ENCODE results near the gene DPYD.

Gene DPYD

DNA sequence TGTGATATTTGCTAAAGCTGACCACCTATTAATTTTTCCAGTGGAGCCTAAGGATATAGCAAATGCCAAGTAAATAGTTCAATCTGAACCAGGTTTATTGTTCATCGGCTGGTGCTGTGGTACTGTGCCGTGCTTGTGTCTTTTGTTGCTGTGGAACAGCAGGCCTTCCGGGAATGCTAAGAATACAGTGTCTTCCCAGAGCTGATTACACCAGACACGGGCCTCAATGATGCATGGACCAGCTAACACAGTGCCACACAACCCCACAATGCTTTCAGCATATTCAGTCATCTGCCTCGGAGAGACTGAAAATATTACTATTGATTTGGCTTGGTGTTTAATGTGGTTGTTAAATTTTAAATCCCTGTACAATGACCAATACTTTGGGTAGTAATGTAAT is 783.8 kb downstream of the DPYD start:
- H3K9ac ChIP-seq (ENCODE audit: low read length): no peak overlapping the region
- H3F3A ChIP-seq (ENCODE audit: insufficient read depth): no peaks in the 10 kb centered on the region
- no peaks in the 10 kb centered on the region for H3K9me2 ChIP-seq (replicated peaks; ENCODE audit: insufficient read depth, low read length)
- no peak overlapping the region for H2AFZ ChIP-seq (ENCODE audit: low read depth, low read length, severe bottlenecking)
- no peaks in the 10 kb centered on the region for H3K9me3 ChIP-seq (ENCODE audit: insufficient read depth, low read length)
- H3K4me3 ChIP-seq (ENCODE audit: insufficient read depth, low read length, poor library complexity, severe bottlenecking): no peak overlapping the region
- H3K27me3 ChIP-seq (ENCODE audit: low read length): no peaks in the 10 kb centered on the region
- H3K79me2 ChIP-seq (ENCODE audit: insufficient read depth, low read length): no peaks in the 10 kb centered on the region
- no peaks in the 10 kb centered on the region for H3K36me3 ChIP-seq (ENCODE audit: low read length)
- no peaks in the 10 kb centered on the region for H4K20me1 ChIP-seq (ENCODE audit: low read depth, low read length)
- H3K27ac ChIP-seq (ENCODE audit: low read depth, low read length): no peak overlapping the region
- no peak for TF ChIP-seq EZH2phosphoT487 (conservative IDR thresholded peaks at IDR 0.05; ENCODE audit: low read length)
- TF ChIP-seq, protein P1, sequence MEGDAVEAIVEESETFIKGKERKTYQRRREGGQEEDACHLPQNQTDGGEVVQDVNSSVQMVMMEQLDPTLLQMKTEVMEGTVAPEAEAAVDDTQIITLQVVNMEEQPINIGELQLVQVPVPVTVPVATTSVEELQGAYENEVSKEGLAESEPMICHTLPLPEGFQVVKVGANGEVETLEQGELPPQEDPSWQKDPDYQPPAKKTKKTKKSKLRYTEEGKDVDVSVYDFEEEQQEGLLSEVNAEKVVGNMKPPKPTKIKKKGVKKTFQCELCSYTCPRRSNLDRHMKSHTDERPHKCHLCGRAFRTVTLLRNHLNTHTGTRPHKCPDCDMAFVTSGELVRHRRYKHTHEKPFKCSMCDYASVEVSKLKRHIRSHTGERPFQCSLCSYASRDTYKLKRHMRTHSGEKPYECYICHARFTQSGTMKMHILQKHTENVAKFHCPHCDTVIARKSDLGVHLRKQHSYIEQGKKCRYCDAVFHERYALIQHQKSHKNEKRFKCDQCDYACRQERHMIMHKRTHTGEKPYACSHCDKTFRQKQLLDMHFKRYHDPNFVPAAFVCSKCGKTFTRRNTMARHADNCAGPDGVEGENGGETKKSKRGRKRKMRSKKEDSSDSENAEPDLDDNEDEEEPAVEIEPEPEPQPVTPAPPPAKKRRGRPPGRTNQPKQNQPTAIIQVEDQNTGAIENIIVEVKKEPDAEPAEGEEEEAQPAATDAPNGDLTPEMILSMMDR (IDR thresholded peaks at IDR 0.05; ENCODE audit: insufficient read depth, low read length, poor library complexity, severe bottlenecking): no peak
- H3K4me2 ChIP-seq (ENCODE audit: low read depth, low read length, poor library complexity, severe bottlenecking): no peak overlapping the region

DNA sequence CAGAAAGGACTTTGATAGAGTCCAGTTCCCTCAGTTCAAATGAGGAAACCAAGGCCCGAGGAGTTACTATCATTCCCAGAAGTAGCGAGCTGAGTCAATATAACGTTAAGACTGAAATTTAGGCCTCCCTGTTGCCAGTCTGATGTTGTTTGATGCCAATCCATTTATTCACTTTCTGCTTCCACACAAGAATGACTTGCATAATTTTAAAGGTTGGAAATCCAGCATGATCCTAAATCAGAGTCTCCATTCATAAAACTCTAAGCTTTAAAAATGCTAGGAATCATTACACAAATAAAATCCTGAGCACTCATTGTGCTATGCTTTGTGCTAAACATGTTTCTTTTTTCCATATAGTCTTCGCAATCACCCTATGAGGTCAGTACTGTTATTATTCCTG is 784.9 kb downstream of the DPYD start:
- no peak overlapping the region for H3K9ac ChIP-seq (ENCODE audit: low read length)
- H3K9me2 ChIP-seq (replicated peaks; ENCODE audit: insufficient read depth, low read length): no peaks in the 10 kb centered on the region
- H3K36me3 ChIP-seq (ENCODE audit: low read length): no peaks in the 10 kb centered on the region
- no peak overlapping the region for H3K4me2 ChIP-seq (ENCODE audit: low read depth, low read length, poor library complexity, severe bottlenecking)
- no peak overlapping the region for H3K4me3 ChIP-seq (ENCODE audit: insufficient read depth, low read length, poor library complexity, severe bottlenecking)
- no peaks in the 10 kb centered on the region for H3K27me3 ChIP-seq (ENCODE audit: low read length)
- H2AFZ ChIP-seq (ENCODE audit: low read depth, low read length, severe bottlenecking): no peak overlapping the region
- no peaks in the 10 kb centered on the region for H3K79me2 ChIP-seq (ENCODE audit: insufficient read depth, low read length)
- H3F3A ChIP-seq (ENCODE audit: insufficient read depth): no peaks in the 10 kb centered on the region
- TF ChIP-seq EZH2phosphoT487 (conservative IDR thresholded peaks at IDR 0.05; ENCODE audit: low read length): no peak
- TF ChIP-seq, protein P1 (IDR thresholded peaks at IDR 0.05; ENCODE audit: insufficient read depth, low read length, poor library complexity, severe bottlenecking): no peak
- H3K9me3 ChIP-seq (ENCODE audit: insufficient read depth, low read length): no peaks in the 10 kb centered on the region
- H3K27ac ChIP-seq (ENCODE audit: low read depth, low read length): no peak overlapping the region
- no peaks in the 10 kb centered on the region for H4K20me1 ChIP-seq (ENCODE audit: low read depth, low read length)

DNA sequence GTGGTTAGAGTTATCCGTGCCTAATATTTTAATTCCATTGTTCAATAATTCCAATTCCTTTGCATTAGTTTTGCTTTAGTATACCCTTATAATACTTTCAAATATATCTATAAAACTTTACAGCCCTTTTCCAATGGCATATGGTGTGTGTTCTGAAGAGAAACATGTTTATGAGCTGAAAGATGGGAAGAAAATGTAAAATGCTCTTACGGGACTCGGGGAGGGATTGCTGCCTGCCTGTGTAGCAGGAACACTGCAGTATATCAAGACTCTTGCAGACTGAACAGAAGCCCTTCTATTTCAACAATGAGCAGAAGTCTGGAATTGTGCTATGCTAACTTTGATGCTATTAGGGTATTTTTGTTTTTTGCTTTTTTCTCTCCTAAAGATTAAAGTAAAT is 792.4 kb downstream of the DPYD start:
- Histone ChIP-seq H2AFZ (ENCODE audit: low read depth, low read length, severe bottlenecking) (no peak overlapping the region), H4K20me1 (ENCODE audit: low read depth, low read length) (no peaks in the 10 kb centered on the region), H3K36me3 (ENCODE audit: low read length) (no peaks in the 10 kb centered on the region), H3K27ac (ENCODE audit: low read depth, low read length) (no peak overlapping the region), H3K9me2 (replicated peaks; ENCODE audit: insufficient read depth, low read length) (no peaks in the 10 kb centered on the region), H3K4me3 (ENCODE audit: insufficient read depth, low read length, poor library complexity, severe bottlenecking) (no peak overlapping the region), H3K79me2 (ENCODE audit: insufficient read depth, low read length) (no peaks in the 10 kb centered on the region), H3K27me3 (ENCODE audit: low read length) (no peaks in the 10 kb centered on the region), H3F3A (ENCODE audit: insufficient read depth) (no peaks in the 10 kb centered on the region), H3K9me3 (ENCODE audit: insufficient read depth, low read length) (no peaks in the 10 kb centered on the region), H3K4me2 (ENCODE audit: low read depth, low read length, poor library complexity, severe bottlenecking) (no peak overlapping the region), H3K9ac (ENCODE audit: low read length) (no peak overlapping the region)
- TF ChIP-seq, protein P1 (IDR thresholded peaks at IDR 0.05; ENCODE audit: insufficient read depth, low read length, poor library complexity, severe bottlenecking): no peak
- no peak for TF ChIP-seq EZH2phosphoT487 (conservative IDR thresholded peaks at IDR 0.05; ENCODE audit: low read length)

Measured in SU-DHL-6 (cell line).